ENCODE results near the gene SLC12A2.

Gene SLC12A2

GRCh38 chr5:128111818-128112448 lies 28.4 kb downstream of the SLC12A2 start:
- TF ChIP-seq CTCF (IDR thresholded peaks at IDR 0.05; ENCODE audit: low read depth, low read length): no peak
- no peak for DNase-seq (ENCODE audit: extremely low read depth, low read depth)

GRCh38 chr5:128116445-128116844 lies 32.9 kb downstream of the SLC12A2 start:
- no peak for TF ChIP-seq CTCF (IDR thresholded peaks at IDR 0.05; ENCODE audit: low read depth, low read length)
- no peak for DNase-seq (ENCODE audit: extremely low read depth, low read depth)

GRCh38 chr5:128118214-128118613 lies 34.6 kb downstream of the SLC12A2 start:
- DNase-seq (ENCODE audit: extremely low read depth, low read depth): no peak
- TF ChIP-seq CTCF (IDR thresholded peaks at IDR 0.05; ENCODE audit: low read depth, low read length): no peak

- DNase-seq (ENCODE audit: extremely low read depth, low read depth): no peak
- no peak for TF ChIP-seq CTCF (IDR thresholded peaks at IDR 0.05; ENCODE audit: low read depth, low read length)
Observed at GRCh38 chr5:128121651-128122050, 38.1 kb downstream of the SLC12A2 start.

- DNase-seq (ENCODE audit: extremely low read depth, low read depth): no peak
- TF ChIP-seq CTCF (IDR thresholded peaks at IDR 0.05; ENCODE audit: low read depth, low read length): no peak
Observed at GRCh38 chr5:128123936-128124335, 40.4 kb downstream of the SLC12A2 start.

DNA sequence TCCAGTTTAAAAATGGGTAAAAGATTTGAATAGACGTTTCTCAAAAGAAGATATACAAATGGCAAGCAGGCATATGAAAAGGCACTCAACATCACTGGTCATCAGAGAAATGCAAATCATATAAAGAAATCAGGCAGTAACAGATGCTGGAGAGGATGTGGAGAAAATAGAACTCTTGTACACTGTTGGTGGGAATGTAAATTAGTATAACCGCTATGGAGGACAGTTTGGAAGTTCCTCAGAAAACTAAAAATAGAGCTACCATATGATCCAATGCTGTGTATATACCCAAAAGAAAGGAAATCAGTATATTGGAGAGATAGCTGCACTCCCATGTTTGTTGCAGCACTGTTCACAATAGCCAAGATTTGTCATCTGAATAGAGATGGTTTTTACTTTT lies 42.7 kb downstream of the SLC12A2 start:
- TF ChIP-seq CTCF (IDR thresholded peaks at IDR 0.05; ENCODE audit: low read depth, low read length): no peak

GRCh38 chr5:128132499-128132898 lies 48.9 kb downstream of the SLC12A2 start:
- no peak for TF ChIP-seq CTCF (IDR thresholded peaks at IDR 0.05; ENCODE audit: low read depth, low read length)
- DNase-seq (ENCODE audit: extremely low read depth, low read depth): no peak

More for the DNA sequence above, 42.7 kb downstream of the SLC12A2 start:
- no peak for DNase-seq (ENCODE audit: extremely low read depth, low read depth)
